Measurements from ENCODE around the gene CFAP52.

CFAP52 gene

DNA sequence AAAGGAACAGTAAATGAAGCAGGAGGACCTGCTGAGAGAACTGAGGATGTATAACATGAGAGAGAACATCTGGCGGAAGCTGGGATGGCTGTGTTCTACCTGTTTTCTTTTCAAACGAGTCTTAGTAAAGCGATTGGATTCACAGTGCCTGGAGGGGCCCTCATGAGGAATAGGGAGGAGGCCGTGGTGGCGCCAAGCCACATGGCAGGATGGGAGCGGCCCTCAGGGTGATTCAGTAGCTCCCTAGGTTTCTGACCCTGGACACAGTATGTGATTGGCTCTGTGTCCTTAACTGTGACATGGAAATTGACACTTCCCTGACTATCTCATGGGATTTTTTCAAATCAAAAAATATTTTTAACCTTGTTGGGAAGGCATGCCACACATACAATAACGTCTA, 101.0 kb downstream of the CFAP52 start:
- TF ChIP-seq, protein P1, sequence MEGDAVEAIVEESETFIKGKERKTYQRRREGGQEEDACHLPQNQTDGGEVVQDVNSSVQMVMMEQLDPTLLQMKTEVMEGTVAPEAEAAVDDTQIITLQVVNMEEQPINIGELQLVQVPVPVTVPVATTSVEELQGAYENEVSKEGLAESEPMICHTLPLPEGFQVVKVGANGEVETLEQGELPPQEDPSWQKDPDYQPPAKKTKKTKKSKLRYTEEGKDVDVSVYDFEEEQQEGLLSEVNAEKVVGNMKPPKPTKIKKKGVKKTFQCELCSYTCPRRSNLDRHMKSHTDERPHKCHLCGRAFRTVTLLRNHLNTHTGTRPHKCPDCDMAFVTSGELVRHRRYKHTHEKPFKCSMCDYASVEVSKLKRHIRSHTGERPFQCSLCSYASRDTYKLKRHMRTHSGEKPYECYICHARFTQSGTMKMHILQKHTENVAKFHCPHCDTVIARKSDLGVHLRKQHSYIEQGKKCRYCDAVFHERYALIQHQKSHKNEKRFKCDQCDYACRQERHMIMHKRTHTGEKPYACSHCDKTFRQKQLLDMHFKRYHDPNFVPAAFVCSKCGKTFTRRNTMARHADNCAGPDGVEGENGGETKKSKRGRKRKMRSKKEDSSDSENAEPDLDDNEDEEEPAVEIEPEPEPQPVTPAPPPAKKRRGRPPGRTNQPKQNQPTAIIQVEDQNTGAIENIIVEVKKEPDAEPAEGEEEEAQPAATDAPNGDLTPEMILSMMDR (IDR thresholded peaks at IDR 0.05), result no peak
- H3K27me3 Mint-ChIP-seq (ENCODE audit: low read depth, poor library complexity), result peaks cover 5% of the 10 kb centered on the region
- no peak overlapping the region for H3K4me3 Mint-ChIP-seq
- DNase-seq, result no peak
- H3K4me1 Mint-ChIP-seq, result peaks cover 5% of the 10 kb centered on the region
- no peak overlapping the region for H3K27ac Mint-ChIP-seq
- H3K36me3 Mint-ChIP-seq (ENCODE audit: low read depth), result peaks cover 34% of the 10 kb centered on the region
- H3K9me3 Mint-ChIP-seq, result peaks cover 18% of the 10 kb centered on the region

- Mint-ChIP-seq H3K4me1 (peaks cover 5% of the 10 kb centered on the region), H3K9me3 (peaks cover 18% of the 10 kb centered on the region), H3K27me3 (ENCODE audit: low read depth, poor library complexity) (peaks cover 4% of the 10 kb centered on the region), H3K4me3 (no peak overlapping the region), H3K36me3 (ENCODE audit: low read depth) (peaks cover 34% of the 10 kb centered on the region), H3K27ac (no peak overlapping the region)
- TF ChIP-seq, protein P1 (IDR thresholded peaks at IDR 0.05), result no peak
- DNase-seq, result no peak
Observed at GRCh38 chr17:9677896-9678295, 101.5 kb downstream of the CFAP52 start.

DNA sequence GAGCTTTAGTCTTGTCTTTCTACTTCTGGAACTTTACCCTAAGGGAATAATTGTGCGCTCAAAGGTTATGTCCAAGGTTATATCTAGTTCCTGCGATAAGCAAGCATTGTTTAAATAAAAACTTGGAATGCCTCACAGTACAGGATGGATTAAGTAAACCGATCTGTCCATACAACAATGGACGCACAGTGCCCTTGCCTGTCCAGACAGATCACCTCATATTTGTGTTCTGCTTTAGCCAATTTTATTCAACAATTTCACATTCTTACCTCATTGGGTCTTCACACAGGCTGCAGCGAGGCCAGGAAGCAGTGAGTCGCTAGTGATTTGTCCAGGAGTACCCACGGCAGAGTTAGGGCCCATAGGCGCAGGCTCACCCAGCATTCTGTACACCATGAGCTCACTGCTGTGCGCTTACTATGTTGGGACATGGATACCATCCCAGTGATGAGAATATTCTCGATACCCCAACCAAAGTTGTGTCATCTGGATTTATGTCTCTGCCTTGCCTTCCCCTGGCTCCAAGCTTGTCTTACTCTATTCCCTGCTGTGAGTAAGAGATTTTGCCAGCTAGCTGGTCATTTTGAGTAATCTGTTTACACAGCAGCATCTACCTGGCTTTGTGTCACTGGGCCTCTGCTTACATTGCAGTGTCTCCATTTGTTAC, 108.6 kb downstream of the CFAP52 start:
- TF ChIP-seq, protein P1 (IDR thresholded peaks at IDR 0.05), result no peak
- DNase-seq, result no peak
- Mint-ChIP-seq H3K27me3 (ENCODE audit: low read depth, poor library complexity) (no peaks in the 10 kb centered on the region), H3K9me3 (peaks cover 7% of the 10 kb centered on the region), H3K4me3 (no peak overlapping the region), H3K4me1 (no peaks in the 10 kb centered on the region), H3K36me3 (ENCODE audit: low read depth) (peaks cover 36% of the 10 kb centered on the region), H3K27ac (no peak overlapping the region)

Data from nephron progenitor cell (in vitro differentiated cells).